Fibroblast of lung (primary cell): ENCODE data around the gene NUB1.

ENCODE experiments used
- CTCF ChIP-seq, 2 donors: IDR thresholded peaks in 1 of 2; conservative IDR thresholded peaks in 1 of 2; 1 replicate in 1 of 2; 2 replicates in 1 of 2; pipeline ENCODE4 v1.5.1; 2011 to 2012; ENCODE audit warnings: low read length in 2 of 2, control low read depth in 1 of 2, inconsistent platforms in 1 of 2, low read depth in 1 of 2, mild to moderate bottlenecking in 1 of 2
- EZH2 ChIP-seq: IDR thresholded peaks from 2 replicates; pipeline ENCODE4 v1.5.1; 2012; ENCODE audit warnings: low read length, control low read depth, mild to moderate bottlenecking; ENCODE audit errors: missing control alignments

- TF ChIP-seq CTCF (conservative IDR thresholded peaks at IDR 0.05 in 1 of 2, IDR thresholded peaks at IDR 0.05 in 1 of 2; ENCODE audit: low read depth in 1 of 2, low read length in 2 of 2) (no peak), EZH2 (no peak)
These were observed 39.4 kb downstream of the NUB1 start for GRCh38 chr7:151381098-151381347.
